Motor neuron (in vitro differentiated cells): ENCODE data around the gene SERPINB12. TPM values are rescaled to one million over a fixed set of nuclear protein-coding genes. Genes with fewer than 3 reads are reported as not detected.

Source experiments
- ATAC-seq, 8 experiments: fragments of 200-7000 bp; cut with Tn5 transposase; replicated peaks in 6 of 8; 2 replicates each; pipeline ENCODE4 v1.8.0; 2021; ENCODE audit warnings: mild to moderate bottlenecking in 8 of 8, moderate library complexity in 8 of 8
- H3K27ac ChIP-seq, 2 donors: fragments of 250-450 bp; sonication (Bioruptor Pico); 2 replicates each; pipeline ENCODE4 v1.9.0; 2021; ENCODE audit warnings: antibody characterized with exemption in 2 of 2, mild to moderate bottlenecking in 2 of 2, moderate library complexity in 1 of 2
- H3K4me1 ChIP-seq, 2 donors: fragments of 250-450 bp; sonication (Bioruptor Pico); replicated peaks in 1 of 2; 2 replicates each; pipeline ENCODE4 v1.6.1; 2021; ENCODE audit warnings: antibody characterized with exemption in 2 of 2, mild to moderate bottlenecking in 2 of 2, moderate library complexity in 1 of 2
- H3K4me3 ChIP-seq, 5 donors: fragments of 250-450 bp; sonication (Bioruptor Pico); 2 replicates each; pipeline ENCODE4 v1.9.0; 2021; ENCODE audit warnings: antibody characterized with exemption in 5 of 5, mild to moderate bottlenecking in 5 of 5, moderate library complexity in 4 of 5
- WGBS, 10 experiments: fragments of 450-650 bp; shearing (Covaris generic); methylation state at CpG; one replicate each; pipeline ENCODE4 v1.0.0; 2022; 5-methylcytosine and 5-hydroxymethylcytosine counted together
- in situ Hi-C, 9 experiments: fragments of 400-800 bp; cut with MboI; loops; one replicate each; pipeline ENCODE4 v1.15.0; 2021; ENCODE audit warnings: low sequenced_read_pairs in 9 of 9, low pct_unique_long_range_greater_than_20kb in 2 of 9; ENCODE audit not compliant: unreplicated experiment in 9 of 9
- total RNA-seq, 8 experiments: library from RNA; unstranded; fragments of 300-600 nt; gene quantifications; 2 replicates each; pipeline versions ENCODE4 v1.2.3 to v1.2.4, GENCODE V29; 2022

Gene SERPINB12
- total RNA-seq, 8 experiments from 2014 or later, result 0.21 TPM; not detected in 7

GRCh38 chr18:63520053-63520685 lies 22.0 kb upstream of the SERPINB12 start:
- no peak overlapping the region for H3K4me3 ChIP-seq
- no peak overlapping the region for H3K27ac ChIP-seq
- H3K4me1 ChIP-seq, result no peaks in the 10 kb centered on the region
- ATAC-seq, result peak in 2 of 8 experiments; percentile 51 to 71
- in situ Hi-C loops, result loop anchor here in 7 of 9 experiments (25.0 kb wide), 2 partner anchors 317 to 467 kb away; no protein-coding TSS in a partner anchor
- WGBS, 10 experiments, result 17 to 100% (median 84%) methylated on average over 1 to 3 of the region's 3 CpGs; no CpG with 5 or more reads in 2 of the 10 experiments

- no peak for ATAC-seq
- 20 to 81% (median 69%) methylated on average over 2 to 4 of the region's 4 CpGs for WGBS, 10 experiments
- Histone ChIP-seq H3K4me3 (no peak overlapping the region), H3K4me1 (peaks cover 0 to 4% of the 10 kb centered on the region in 2 donors), H3K27ac (no peak overlapping the region)
- in situ Hi-C loops, result loop anchor here in 7 of 9 experiments (25.0 kb wide), 2 partner anchors 314 to 464 kb away; no protein-coding TSS in a partner anchor
Observed at GRCh38 chr18:63523660-63524059, 18.5 kb upstream of the SERPINB12 start.

GRCh38 chr18:63527251-63527650 lies 14.9 kb upstream of the SERPINB12 start:
- H3K4me3 ChIP-seq, result no peak overlapping the region
- H3K4me1 ChIP-seq, result peaks cover 0 to 4% of the 10 kb centered on the region in 2 donors
- in situ Hi-C loops, result loop anchor here in 1 of 9 experiments (25.0 kb wide), 1 partner anchor 310 kb away; no protein-coding TSS in a partner anchor
- ATAC-seq, result peak in 4 of 8 experiments; percentile 24 to 77 (median 52)
- no peak overlapping the region for H3K27ac ChIP-seq

- no peak for ATAC-seq
- Histone ChIP-seq H3K27ac (no peak overlapping the region), H3K4me1 (peaks cover 0 to 6% of the 10 kb centered on the region in 2 donors), H3K4me3 (no peak overlapping the region)
- WGBS, 10 experiments, result 36 to 94% (median 79%) methylated on average over 1 to 5 of the region's 5 CpGs
- in situ Hi-C loops, result loop anchor here in 1 of 9 experiments (25.0 kb wide), 1 partner anchor 308 kb away; no protein-coding TSS in a partner anchor
Observed at GRCh38 chr18:63528863-63529492, 13.2 kb upstream of the SERPINB12 start.

- 0 to 100% (median 79%) methylated on average over 1 to 2 of the region's 2 CpGs; no CpG with 5 or more reads in 2 of the 10 experiments for WGBS, 10 experiments
- no peak for ATAC-seq
- Histone ChIP-seq H3K27ac (no peak overlapping the region), H3K4me3 (no peak overlapping the region), H3K4me1 (peaks cover 9 to 13% of the 10 kb centered on the region in 2 donors)
- in situ Hi-C loops, result loop anchor here in 1 of 9 experiments (25.0 kb wide), 1 partner anchor 305 kb away; no protein-coding TSS in a partner anchor
Observed at GRCh38 chr18:63532471-63532870, 9.7 kb upstream of the SERPINB12 start.

GRCh38 chr18:63534615-63535014 lies 7.6 kb upstream of the SERPINB12 start:
- peak in 5 of 8 experiments; percentile 21 to 87 (median 68) for ATAC-seq
- in situ Hi-C loops, result loop anchor here in 1 of 9 experiments (25.0 kb wide), 1 partner anchor 303 kb away; no protein-coding TSS in a partner anchor
- H3K4me3 ChIP-seq, result no peak overlapping the region
- peaks cover 11 to 12% of the 10 kb centered on the region in 2 donors for H3K4me1 ChIP-seq
- 29 to 80% (median 62%) methylated on average over 1 to 4 of the region's 4 CpGs; no CpG with 5 or more reads in 1 of the 10 experiments for WGBS, 10 experiments
- H3K27ac ChIP-seq, result no peak overlapping the region

GRCh38 chr18:63539904-63540510 lies 2.2 kb upstream of the SERPINB12 start:
- Histone ChIP-seq H3K4me3 (no peak overlapping the region), H3K27ac (no peak overlapping the region), H3K4me1 (peaks cover 3 to 7% of the 10 kb centered on the region in 2 donors)
- peak in 7 of 8 experiments; percentile 31 to 98 (median 90) for ATAC-seq
- 0 to 80% (median 49%) methylated on average over 1 to 3 of the region's 3 CpGs; no CpG with 5 or more reads in 2 of the 10 experiments for WGBS, 10 experiments
- in situ Hi-C loops, result loop anchor here in 1 of 9 experiments (25.0 kb wide), 1 partner anchor 297 kb away; no protein-coding TSS in a partner anchor

- H3K27ac ChIP-seq, result no peak overlapping the region
- H3K4me3 ChIP-seq, result no peak overlapping the region
- 29 to 97% (median 78%) methylated on average over 2 of the region's 2 CpGs for WGBS, 10 experiments
- peaks cover 3 to 7% of the 10 kb centered on the region in 2 donors for H3K4me1 ChIP-seq
- in situ Hi-C loops, result loop anchor here in 1 of 9 experiments (25.0 kb wide), 1 partner anchor 293 kb away; no protein-coding TSS in a partner anchor
- ATAC-seq, result peak in 1 of 8 experiments; percentile 26
Observed at GRCh38 chr18:63544017-63544416, 1.8 kb downstream of the SERPINB12 start.

GRCh38 chr18:63545000-63545399 lies 2.8 kb downstream of the SERPINB12 start:
- ATAC-seq, result no peak

GRCh38 chr18:63550068-63550467 lies 7.9 kb downstream of the SERPINB12 start:
- Histone ChIP-seq H3K4me1 (no peaks in the 10 kb centered on the region), H3K4me3 (no peak overlapping the region), H3K27ac (no peak overlapping the region)
- ATAC-seq, result no peak
- in situ Hi-C loops, result no loop called here
- 13 to 80% (median 38%) methylated on average over 1 of the region's 1 CpG; no CpG with 5 or more reads in 3 of the 10 experiments for WGBS, 10 experiments

More at GRCh38 chr18:63545000-63545399, 2.8 kb downstream of the SERPINB12 start:
- H3K27ac ChIP-seq, result no peak overlapping the region
- in situ Hi-C loops, result loop anchor here in 1 of 9 experiments (25.0 kb wide), 1 partner anchor 292 kb away; no protein-coding TSS in a partner anchor
- H3K4me3 ChIP-seq, result no peak overlapping the region
- peaks cover under 1 to 3% of the 10 kb centered on the region in 2 donors for H3K4me1 ChIP-seq
- WGBS, 10 experiments, result 19 to 96% (median 77%) methylated on average over 1 to 3 of the region's 3 CpGs; no CpG with 5 or more reads in 1 of the 10 experiments

GRCh38 chr18:63551769-63552168 lies 9.6 kb downstream of the SERPINB12 start:
- in situ Hi-C loops, result no loop called here

GRCh38 chr18:63552581-63552980 lies 10.4 kb downstream of the SERPINB12 start:
- no peak overlapping the region for H3K4me3 ChIP-seq
- H3K27ac ChIP-seq, result no peak overlapping the region
- in situ Hi-C loops, result no loop called here
- no peaks in the 10 kb centered on the region for H3K4me1 ChIP-seq
- WGBS, 10 experiments, result 79 to 100% (median 93%) methylated on average over 1 to 2 of the region's 2 CpGs; no CpG with 5 or more reads in 1 of the 10 experiments
- no peak for ATAC-seq

More at GRCh38 chr18:63551769-63552168, 9.6 kb downstream of the SERPINB12 start:
- H3K27ac ChIP-seq, result no peak overlapping the region
- WGBS, 10 experiments, result 44 to 100% (median 80%) methylated on average over 1 to 3 of the region's 3 CpGs; no CpG with 5 or more reads in 1 of the 10 experiments
- H3K4me3 ChIP-seq, result no peak overlapping the region
- ATAC-seq, result no peak
- H3K4me1 ChIP-seq, result no peaks in the 10 kb centered on the region
